ENCODE measurements around the gene PATZ1. TPM values are rescaled to one million over a fixed set of nuclear protein-coding genes. Genes with fewer than 3 reads are reported as not detected.

Gene PATZ1
- total and polyA plus RNA-seq, 9 of the 15 experiments (the other 6 are each of a cell fraction or from before 2014, with no cell fraction given) = 0.63 to 7.8 (median 4.2) TPM

DNA sequence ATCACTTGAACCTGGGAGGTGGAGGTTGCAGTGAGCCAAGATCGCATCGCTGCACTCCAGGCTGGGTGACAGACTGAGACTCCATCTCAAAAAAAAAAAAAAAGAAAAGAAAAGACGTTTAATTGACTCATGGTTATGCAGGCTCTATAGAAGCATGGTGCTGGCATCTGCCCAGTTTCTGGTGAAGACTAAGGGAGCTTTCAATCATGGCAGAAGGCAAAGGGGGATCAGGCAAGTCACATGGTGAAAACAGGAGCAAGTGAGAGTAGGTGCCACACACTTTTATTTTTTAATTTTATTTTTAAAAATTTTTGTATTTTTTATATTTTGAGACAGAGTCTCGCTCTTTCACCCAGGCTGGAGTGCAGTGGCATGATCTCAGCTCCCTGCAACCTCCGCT lies 8.4 kb upstream of the PATZ1 start:
- Histone ChIP-seq H3K9me1 (ENCODE audit: control insufficient read depth, insufficient read depth, low read length) (no peaks in the 10 kb centered on the region), H3K4me1 (replicated peaks in 1 of 2; ENCODE audit: control insufficient read depth in 2 of 2, insufficient read depth in 2 of 2, low read length in 2 of 2) (no peaks in the 10 kb centered on the region; a peak in 1 of 5 replicates), H3K9me3 (replicated peaks; ENCODE audit: control insufficient read depth, insufficient read depth, low read depth, low read length) (no peaks in the 10 kb centered on the region), H3K27ac (ENCODE audit: extremely low read depth, low read depth, low read length) (no peak overlapping the region), H3K4me3 (no peak overlapping the region), H4K20me1 (replicated peaks; ENCODE audit: control insufficient read depth, insufficient read depth, low read length) (no peaks in the 10 kb centered on the region), H3K79me2 (ENCODE audit: control insufficient read depth, insufficient read depth, low read length) (no peaks in the 10 kb centered on the region), H3K4me2 (ENCODE audit: insufficient read depth, low read length) (no peak overlapping the region), H2AFZ (ENCODE audit: low read depth, low read length) (no peak overlapping the region), H3K9ac (ENCODE audit: insufficient read depth in 1 of 2, low read depth in 2 of 2, low read length in 2 of 2) (no peak overlapping the region), H3K36me3 (ENCODE audit: control insufficient read depth, insufficient read depth, low read length) (no peaks in the 10 kb centered on the region), H3K27me3 (ENCODE audit: control insufficient read depth in 2 of 2, insufficient read depth in 2 of 2, low read length in 2 of 2) (no peaks in the 10 kb centered on the region)
- TF ChIP-seq TAF15 (IDR thresholded peaks at IDR 0.05; ENCODE audit: low read depth, low read length) (no peak), NBN (IDR thresholded peaks at IDR 0.05; ENCODE audit: low read depth) (no peak), DACH1 (IDR thresholded peaks at IDR 0.05; ENCODE audit: partially characterized antibody) (no peak), BRF1 (IDR thresholded peaks at IDR 0.05; ENCODE audit: borderline replicate concordance, extremely low read depth, insufficient read length) (no peak), YY1 (IDR thresholded peaks at IDR 0.05; ENCODE audit: borderline replicate concordance in 1 of 3, control insufficient read depth in 1 of 3, extremely low read depth in 1 of 3, insufficient read depth in 3 of 3, insufficient read length in 1 of 3, insufficient replicate concordance in 2 of 3, low read depth in 1 of 3, low read length in 2 of 3) (no peak), RFX5 (IDR thresholded peaks at IDR 0.05; ENCODE audit: low read depth, low read length) (no peak), GATAD2B (IDR thresholded peaks at IDR 0.05; ENCODE audit: borderline replicate concordance) (no peak), PTRF (tag; IDR thresholded peaks at IDR 0.05) (no peak), FOXK2 (conservative IDR thresholded peaks at IDR 0.05 in 1 of 2, IDR thresholded peaks at IDR 0.05 in 1 of 2; ENCODE audit: low read depth in 2 of 2) (no peak), ZNF224 (CRISPR knock-in tag; IDR thresholded peaks at IDR 0.05) (no peak), RAD51 (IDR thresholded peaks at IDR 0.05; ENCODE audit: borderline replicate concordance, low read depth) (no peak), EP400 (IDR thresholded peaks at IDR 0.05) (no peak), PPARD (CRISPR knock-in tag; IDR thresholded peaks at IDR 0.05) (no peak)
- TF ChIP-seq, protein P1, sequence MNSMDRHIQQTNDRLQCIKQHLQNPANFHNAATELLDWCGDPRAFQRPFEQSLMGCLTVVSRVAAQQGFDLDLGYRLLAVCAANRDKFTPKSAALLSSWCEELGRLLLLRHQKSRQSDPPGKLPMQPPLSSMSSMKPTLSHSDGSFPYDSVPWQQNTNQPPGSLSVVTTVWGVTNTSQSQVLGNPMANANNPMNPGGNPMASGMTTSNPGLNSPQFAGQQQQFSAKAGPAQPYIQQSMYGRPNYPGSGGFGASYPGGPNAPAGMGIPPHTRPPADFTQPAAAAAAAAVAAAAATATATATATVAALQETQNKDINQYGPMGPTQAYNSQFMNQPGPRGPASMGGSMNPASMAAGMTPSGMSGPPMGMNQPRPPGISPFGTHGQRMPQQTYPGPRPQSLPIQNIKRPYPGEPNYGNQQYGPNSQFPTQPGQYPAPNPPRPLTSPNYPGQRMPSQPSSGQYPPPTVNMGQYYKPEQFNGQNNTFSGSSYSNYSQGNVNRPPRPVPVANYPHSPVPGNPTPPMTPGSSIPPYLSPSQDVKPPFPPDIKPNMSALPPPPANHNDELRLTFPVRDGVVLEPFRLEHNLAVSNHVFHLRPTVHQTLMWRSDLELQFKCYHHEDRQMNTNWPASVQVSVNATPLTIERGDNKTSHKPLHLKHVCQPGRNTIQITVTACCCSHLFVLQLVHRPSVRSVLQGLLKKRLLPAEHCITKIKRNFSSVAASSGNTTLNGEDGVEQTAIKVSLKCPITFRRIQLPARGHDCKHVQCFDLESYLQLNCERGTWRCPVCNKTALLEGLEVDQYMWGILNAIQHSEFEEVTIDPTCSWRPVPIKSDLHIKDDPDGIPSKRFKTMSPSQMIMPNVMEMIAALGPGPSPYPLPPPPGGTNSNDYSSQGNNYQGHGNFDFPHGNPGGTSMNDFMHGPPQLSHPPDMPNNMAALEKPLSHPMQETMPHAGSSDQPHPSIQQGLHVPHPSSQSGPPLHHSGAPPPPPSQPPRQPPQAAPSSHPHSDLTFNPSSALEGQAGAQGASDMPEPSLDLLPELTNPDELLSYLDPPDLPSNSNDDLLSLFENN (IDR thresholded peaks at IDR 0.05; ENCODE audit: low read depth in 2 of 2, low read length in 2 of 2) = no peak
- TF ChIP-seq, protein P2, sequence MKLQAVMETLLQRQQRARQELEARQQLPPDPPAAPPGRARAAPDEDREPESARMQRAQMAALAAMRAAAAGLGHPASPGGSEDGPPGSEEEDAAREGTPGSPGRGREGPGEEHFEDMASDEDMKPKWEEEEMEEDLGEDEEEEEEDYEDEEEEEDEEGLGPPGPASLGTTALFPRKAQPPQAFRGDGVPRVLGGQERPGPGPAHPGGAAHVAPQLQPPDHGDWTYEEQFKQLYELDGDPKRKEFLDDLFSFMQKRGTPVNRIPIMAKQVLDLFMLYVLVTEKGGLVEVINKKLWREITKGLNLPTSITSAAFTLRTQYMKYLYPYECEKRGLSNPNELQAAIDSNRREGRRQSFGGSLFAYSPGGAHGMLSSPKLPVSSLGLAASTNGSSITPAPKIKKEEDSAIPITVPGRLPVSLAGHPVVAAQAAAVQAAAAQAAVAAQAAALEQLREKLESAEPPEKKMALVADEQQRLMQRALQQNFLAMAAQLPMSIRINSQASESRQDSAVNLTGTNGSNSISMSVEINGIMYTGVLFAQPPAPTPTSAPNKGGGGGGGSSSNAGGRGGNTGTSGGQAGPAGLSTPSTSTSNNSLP (IDR thresholded peaks at IDR 0.05; ENCODE audit: borderline replicate concordance, low read depth, low read length) = no peak
- intact Hi-C loops (cut with micrococcal nuclease) = no loop called here
- no TSS peak for BruUV-seq (replicated peaks)
- FAIRE-seq = no peak
- in situ Hi-C loops (cut with MboI) = loop anchor here (5.0 kb wide), 1 partner anchor 43 kb away; the partner anchor contains the start of gene DRG1
- WGBS (ENCODE audit: insufficient coverage, low coverage, missing lambda C conversion rate) = 53% methylated on average over 5 of the region's 5 CpGs
- ChIA-PET POLR2A (no interaction called here), CTCF (ENCODE audit: low intra/inter-chr PET ratio) (no interaction called here)
- ATAC-seq = no peak
- no peak for DNase-seq (ENCODE audit: extremely low read depth in 1 of 4, low spot score in 3 of 4)

All from K562 (cell line).